CD1c-positive myeloid dendritic cell (primary cell): Measurements from ENCODE around the gene B3GLCT.

Experiments
- DNase-seq: peaks from one replicate; pipeline ENCODE4 v3.0.0-alpha.2; 2016; ENCODE audit errors: extremely low spot score

B3GLCT gene

DNA sequence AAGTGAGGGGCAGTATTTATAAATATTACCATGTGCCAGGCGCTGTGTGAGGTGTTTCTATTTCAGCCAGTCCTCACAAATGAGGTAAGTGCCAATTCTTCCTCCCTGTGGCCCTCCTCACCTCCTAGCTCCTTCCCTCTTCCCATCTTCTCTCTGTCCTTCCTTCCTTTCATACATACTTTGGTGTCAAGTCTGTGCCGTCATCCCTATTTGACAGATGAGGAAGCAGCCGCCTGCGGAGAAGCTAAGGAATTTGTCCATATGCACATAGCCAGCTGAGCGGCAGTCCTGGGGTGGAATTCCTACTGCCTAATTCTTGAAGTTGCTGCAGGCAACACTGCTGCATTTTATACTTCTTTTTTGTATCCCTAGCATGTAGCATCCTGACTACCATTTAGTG, 150.8 kb downstream of the B3GLCT start:
- DNase-seq = no peak

DNA sequence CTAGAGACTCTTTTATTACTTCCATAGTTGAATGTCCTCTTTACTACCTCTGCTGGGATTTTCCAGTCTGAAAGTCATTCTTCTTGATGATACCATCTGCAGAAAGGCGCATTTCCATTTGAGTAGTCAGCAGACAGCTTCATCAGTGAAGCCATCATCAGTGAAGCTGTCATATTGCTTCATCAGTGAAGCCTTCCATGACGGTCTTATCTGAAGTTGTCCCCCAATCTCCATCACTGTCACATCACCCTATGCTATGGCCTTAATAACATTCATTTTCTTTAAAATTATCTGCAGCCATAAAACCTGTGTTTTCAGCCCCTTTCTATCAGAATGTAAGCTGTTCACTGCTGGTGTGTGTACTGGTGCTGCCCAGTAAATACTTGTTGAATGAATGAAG, 151.6 kb downstream of the B3GLCT start:
- DNase-seq = no peak

DNA sequence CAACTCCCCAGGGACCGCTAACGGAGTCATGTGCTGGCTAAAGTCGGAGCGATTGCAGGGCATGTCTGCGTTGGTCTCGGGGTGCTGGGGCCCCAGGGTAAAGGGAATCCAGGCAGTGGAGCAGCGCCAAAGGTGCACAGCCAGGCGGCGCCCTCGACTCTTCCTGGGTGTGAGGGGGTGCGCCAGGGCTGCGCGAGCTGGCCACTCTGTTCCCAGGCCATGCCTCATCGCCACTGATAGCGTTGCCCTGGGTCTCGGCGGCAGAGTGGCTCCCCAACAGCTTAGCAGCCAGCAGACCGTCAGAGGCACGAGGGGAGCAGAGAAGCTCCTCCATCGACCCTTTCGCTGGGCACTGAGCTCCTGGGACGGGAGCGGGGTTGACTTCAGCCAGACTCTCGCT, 152.7 kb downstream of the B3GLCT start:
- no peak for DNase-seq

DNA sequence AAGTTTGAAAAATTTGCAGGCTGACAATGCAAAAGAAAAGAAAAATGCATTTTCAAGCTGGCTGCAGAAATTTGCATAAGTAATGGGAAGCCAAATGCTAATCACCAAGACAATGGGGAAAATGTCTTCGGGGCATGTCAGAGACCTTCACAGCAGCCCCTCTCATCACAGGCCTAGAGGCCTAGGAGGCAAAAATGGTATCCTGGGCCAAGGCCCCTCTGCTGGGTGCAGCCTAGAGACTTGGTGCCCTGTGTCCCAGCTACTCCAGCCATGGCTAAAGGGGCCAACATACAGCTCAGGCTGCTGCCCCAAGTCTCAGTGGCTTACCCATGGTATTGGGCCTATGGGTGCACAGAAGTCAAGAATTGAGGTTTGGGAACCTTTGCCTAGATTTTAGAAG, 155.2 kb downstream of the B3GLCT start:
- DNase-seq = no peak

DNA sequence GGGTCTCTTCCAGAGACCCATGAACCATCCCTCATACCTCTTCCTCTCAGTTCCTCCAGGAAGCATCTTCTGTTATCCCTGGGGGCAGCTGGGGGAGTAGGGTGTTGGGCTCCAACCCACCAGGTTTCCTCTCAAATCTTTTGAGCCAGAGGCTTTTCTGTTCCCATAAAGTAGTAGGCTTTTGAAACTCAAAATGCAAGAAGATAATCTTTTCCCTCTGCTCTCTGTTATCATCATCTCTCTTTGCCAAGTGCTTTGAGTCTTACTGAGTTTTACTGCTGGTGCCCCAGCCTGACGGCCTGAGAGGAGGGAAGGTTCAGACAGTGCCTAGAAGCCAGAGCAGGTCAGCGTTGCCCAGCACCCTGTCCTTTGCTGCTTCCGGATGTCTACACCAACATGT, 157.2 kb downstream of the B3GLCT start:
- no peak for DNase-seq

DNA sequence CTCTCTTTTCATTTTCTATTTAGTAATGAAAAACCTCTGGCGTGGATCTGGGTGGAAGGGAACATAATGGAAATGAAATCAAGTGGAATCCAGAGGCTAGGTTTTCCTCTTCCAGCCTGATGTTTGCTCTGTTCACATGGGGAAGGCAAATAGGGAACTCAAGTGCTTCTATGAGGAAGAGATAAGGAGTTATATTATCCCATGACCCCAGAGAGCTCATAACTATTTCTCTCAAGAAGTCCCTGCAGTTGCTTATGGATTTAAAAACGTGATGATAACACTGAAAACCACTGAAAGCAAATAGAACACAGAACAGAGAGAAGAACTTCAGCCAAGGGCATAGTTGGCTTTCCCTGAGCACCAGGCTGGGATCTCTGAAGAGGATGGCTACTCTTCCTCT, 157.8 kb downstream of the B3GLCT start:
- no peak for DNase-seq

DNA sequence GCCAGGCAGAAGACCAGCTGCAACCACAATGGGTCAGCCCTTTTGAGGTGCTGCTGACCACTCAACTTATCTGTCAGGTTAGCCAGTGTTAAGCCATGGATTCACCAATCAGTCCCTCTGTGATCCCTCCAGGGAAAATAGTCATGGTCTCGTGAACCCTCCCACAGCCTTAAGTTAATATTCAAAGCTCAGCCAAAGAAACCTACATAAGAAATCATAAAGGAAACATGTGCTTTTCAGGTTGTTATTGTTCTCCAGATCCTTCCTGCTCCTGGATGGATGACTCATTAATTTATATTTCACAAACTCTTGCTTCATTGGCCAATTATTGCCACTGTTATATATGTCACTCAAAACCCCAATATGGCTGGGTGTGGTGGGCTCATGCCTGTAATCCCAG, 161.9 kb downstream of the B3GLCT start:
- DNase-seq = no peak

DNA sequence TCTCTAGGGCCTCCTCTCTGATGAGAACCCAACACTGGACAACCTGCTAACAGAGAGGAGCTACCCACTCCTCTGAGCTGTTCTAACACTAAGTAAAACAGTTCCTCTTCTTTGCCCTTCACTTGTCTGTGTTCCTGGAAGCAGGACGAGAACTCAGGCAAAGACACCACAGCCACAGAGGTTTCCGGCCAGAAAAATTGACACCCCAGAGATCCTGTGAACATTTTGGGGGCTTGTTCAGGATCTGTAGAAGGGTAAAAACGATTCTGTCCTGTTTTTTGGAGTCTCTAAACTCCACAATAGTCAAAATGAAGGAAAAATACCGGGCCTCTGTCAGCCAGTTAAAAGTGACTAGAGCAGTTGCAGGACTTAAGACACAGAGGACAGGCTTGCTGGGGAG, 165.9 kb downstream of the B3GLCT start:
- no peak for DNase-seq

DNA sequence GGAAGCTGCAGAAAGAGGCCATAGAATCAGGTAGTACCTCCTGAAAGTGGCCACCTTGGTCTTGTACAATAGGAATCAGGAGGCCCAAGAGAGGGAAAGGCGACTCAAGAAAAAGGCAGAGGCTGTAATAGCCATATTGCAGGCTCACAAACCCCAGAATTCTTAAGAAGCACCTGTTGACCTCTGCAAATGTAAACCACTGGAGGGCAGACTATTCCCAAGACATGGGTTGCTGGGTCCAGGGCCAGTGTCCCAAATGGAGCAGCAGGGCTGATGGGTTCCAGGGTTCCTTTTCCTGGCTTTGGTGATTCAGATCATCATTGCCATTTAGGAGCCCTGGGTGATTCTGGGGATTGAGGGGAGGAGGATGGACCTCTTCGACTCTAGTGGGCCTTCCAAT, 167.6 kb downstream of the B3GLCT start:
- no peak for DNase-seq

DNA sequence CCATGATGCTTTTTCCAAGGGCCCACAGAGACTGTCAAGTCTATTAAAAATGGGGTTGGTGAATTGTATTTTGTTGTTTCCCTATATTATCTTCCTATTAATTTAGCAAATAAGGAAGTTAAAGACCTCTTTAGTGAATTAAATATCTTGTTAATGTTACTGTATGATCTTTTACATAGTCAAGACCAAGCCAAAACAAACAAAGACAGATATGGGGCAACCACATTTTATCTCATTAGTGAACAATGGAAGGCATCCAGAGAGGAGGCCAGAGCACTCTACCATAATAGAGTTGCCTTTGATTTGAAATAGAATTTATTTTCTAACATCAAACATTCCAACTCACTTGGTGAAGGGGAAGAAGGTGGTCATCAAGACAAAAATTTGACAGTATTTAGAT, 169.4 kb downstream of the B3GLCT start:
- no peak for DNase-seq

DNA sequence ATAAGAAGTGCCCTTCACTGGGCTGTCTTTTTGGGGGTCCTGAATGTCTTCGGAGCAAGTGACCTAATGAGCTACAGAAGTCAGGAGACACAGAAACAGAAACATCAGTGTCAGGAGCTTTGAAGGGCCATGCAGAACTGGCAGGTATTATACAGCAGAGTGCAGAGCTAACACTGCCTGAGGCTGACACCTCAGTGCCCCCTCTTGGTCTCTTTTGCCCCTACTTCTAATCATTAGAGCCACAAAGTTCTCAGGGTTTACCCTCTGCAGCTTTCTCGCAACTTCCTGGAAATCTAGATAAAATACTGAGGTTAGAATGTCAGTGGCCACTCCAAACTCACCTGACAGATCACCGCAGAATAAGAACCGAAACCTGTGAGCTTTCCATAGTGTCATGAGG, 172.7 kb downstream of the B3GLCT start:
- DNase-seq = no peak

DNA sequence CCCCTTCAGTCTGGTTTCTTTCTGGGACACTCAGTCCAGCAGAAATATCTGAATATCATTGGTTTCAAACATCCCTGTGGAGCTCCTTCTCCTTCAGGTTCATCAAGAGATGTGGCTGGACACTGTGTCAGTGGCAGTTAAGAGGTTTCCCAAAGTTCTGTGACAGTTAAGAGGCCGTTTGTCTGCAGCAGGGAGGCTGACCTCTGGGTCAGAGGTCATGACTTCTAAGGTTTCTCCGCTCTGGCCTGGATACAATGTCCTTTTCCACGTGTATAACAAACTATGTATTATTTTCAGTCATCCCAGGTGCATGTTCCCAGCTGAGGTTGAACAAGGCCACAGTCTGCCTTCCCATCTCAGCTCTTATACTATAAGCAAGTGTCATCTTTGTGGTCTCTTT, 174.9 kb downstream of the B3GLCT start:
- no peak for DNase-seq

DNA sequence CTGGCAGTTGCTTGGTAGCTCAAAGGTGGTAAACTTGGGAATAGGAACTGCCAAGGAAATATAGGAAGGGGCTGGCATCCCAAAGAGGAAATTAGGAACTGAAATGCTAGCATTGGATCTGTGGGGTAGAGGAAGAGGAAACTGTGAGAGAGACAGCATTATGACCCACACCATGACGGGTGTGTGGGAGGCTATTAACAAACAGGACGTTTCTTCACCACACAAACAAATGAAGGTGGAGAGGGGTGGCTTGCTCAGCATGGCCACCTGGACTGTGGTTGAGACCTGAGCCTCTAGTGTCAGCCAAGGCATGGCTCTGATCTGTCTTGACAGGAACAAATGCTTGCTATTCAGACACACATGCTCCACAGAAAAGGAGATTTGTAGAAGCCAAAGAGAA, 178.2 kb downstream of the B3GLCT start:
- peak; percentile 24 for DNase-seq

DNA sequence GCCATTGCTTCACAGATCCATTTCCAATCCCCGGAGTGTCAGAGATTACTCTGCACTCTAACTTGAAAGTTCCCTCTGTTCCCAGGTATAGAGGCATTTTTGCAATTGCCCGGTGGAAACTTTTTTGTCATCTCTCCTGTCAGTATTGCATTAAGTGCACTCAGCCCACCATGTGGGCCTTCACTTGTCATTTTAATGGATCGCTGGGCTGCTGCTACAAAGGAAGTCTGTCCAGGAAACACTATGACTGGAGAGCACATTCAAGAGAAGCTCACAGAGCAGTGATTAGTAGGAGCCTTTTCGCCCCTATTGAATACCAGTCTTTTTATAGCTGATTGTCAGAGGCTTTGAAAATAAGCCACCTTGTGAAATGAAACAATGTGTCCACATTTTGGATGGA, 180.9 kb downstream of the B3GLCT start:
- no peak for DNase-seq
